Sigmoid colon (tissue), 7 donors: ENCODE results near the gene FGF2. TPM values are rescaled to one million over a fixed set of nuclear protein-coding genes. Genes with fewer than 3 reads are reported as not detected.
"Not testable (repeated sequence)": the region's sequence is repeated elsewhere in the genome, so short reads cannot be mapped to it uniquely, and the experiment has no call there.

Experiments
- DNase-seq: peaks from one replicate; pipeline ENCODE4 v3.0.0-alpha.2; 2019
- H3K27ac ChIP-seq, 4 donors: fragments of 200-600 bp; sonication (generic); one replicate each; pipeline ENCODE4 v1.5.1; 2016 to 2019; ENCODE audit warnings: mild to moderate bottlenecking in 1 of 4
- H3K27me3 ChIP-seq, 3 donors: fragments of 200-600 bp; sonication (generic); one replicate each; pipeline ENCODE4 v1.5.1; 2019; ENCODE audit warnings: mild to moderate bottlenecking in 1 of 3
- H3K36me3 ChIP-seq, 4 donors: fragments of 200-600 bp; sonication (generic); one replicate each; pipeline ENCODE4 v1.5.1; 2016 to 2019
- H3K4me1 ChIP-seq, 4 donors: fragments of 200-600 bp; sonication (generic); one replicate each; pipeline ENCODE4 v1.5.1; 2017 to 2019
- H3K4me3 ChIP-seq, 4 donors: fragments of 200-600 bp; sonication (generic); one replicate each; pipeline ENCODE4 v1.5.1; 2017 to 2019; ENCODE audit warnings: mild to moderate bottlenecking in 2 of 4, moderate library complexity in 1 of 4
- H3K9me3 ChIP-seq, 4 donors: fragments of 200-600 bp in 3 of 4; sonication (generic) in 3 of 4; one replicate each; pipeline versions ENCODE4 v1.5.1 to v1.6.1; 2013 to 2019
- EP300 ChIP-seq, 4 donors: sonication (generic); formaldehyde crosslinking; IDR thresholded peaks; one replicate each; pipeline ENCODE4 v1.6.1; 2017; ENCODE audit warnings: antibody characterized with exemption in 4 of 4
- POLR2A ChIP-seq, 2 donors: fragments of 450-650 bp; IDR thresholded peaks; one replicate each; pipeline ENCODE4 v1.6.1; 2016; ENCODE audit warnings: antibody characterized with exemption in 2 of 2, mild to moderate bottlenecking in 2 of 2, moderate library complexity in 2 of 2
- POLR2AphosphoS5 ChIP-seq, 4 donors: sonication (generic); formaldehyde crosslinking; IDR thresholded peaks; one replicate each; pipeline ENCODE4 v1.6.1; 2017; ENCODE audit warnings: antibody characterized with exemption in 4 of 4
- WGBS, 2 donors: extraction: QIAGEN DNeasy Blood & Tissue Kit; methylation state at CpG; one replicate each; pipeline ENCODE4 v1.1.7; 2013; 5-methylcytosine and 5-hydroxymethylcytosine counted together
- intact Hi-C: fragments of 100-400 bp; cut with DNase I; formaldehyde crosslinking; loops from one replicate; pipeline ENCODE4 v1.15.1; 2023
- polyA plus RNA-seq, 3 donors: library from polyadenylated mRNA; stranded (reverse); fragments of 200-250 nt; gene quantifications; one replicate each; pipeline ENCODE4 v1.2.3, GENCODE V29; 2013
- total RNA-seq, 4 donors: library from RNA; depleted of rRNA; stranded (reverse); fragments of >200 nt; gene quantifications; one replicate each; pipeline ENCODE4 v1.1.0, GENCODE V29; 2016
- TF ChIP-seq, protein P1 (sequence below), 4 experiments: fragments of 450-650 bp in 3 of 4; fragments of 200-600 bp in 1 of 4; IDR thresholded peaks; one replicate each; pipeline ENCODE4 v1.5.1; 2016 to 2019; ENCODE audit warnings: antibody characterized with exemption in 4 of 4, mild to moderate bottlenecking in 3 of 4, moderate library complexity in 2 of 4
- donor health status: healthy with polysubstance abuse.
- donor health status: Bipolar disorder and iron deficiency.
- donor health status: healthy.

The FGF2 gene
- total and polyA plus RNA-seq, 7 donors, result 0.46 to 54.7 (median 37.4) TPM

DNA sequence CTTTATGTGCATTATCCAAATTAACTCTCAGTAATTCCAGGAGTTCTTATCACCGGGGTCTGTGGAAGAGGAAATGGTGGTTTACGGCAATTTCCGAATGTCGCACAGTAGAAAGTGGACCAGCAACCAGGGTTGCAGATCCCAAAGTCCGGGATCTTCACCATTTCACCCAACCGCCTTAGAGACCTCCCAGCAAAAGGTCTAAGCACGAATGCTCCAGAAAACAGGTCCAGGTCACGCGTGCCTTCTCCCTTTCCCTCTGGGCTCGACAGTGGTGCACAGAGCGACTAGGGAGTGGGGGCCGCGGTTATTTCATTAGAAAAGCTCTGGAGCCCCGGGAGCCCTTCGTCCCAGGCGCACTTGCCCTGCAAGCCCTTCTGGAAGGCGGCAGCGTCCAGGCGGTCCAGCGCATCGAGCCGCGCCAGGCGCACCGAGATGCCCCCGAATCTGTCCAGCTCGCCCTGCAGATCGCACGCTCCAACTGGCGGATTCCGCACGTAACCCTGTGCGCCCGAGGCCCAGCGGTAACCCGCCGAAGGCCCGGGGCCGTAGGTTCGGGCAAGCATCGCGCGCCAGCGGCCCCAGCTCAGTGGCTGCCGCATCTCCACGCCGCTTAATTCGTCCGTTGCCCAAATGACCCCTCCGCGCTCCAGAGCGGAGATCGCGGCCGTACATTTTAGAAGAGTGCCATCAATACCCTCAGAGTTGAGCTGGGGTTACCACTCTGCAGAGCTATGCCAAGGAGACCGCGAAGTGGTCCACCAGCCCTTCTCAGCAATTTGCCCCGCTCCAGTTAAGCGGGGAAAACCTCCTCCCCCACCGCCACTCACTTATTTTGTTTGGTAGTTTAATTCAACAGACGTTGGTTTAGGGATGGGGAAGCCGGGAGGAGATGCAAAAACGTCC is 95.6 kb downstream of the FGF2 start, which contains the start of gene NUDT6:
TSS of gene NUDT6 (minus strand) at position 627 of the 906 bp plus-strand sequence. CDS start at position 602, 25 bp downstream.
- Histone ChIP-seq H3K4me3 (peak within 1 kb of the TSS; percentile 63 to 85 (median 72)), H3K27me3 (no peaks in the 10 kb centered on the region), H3K36me3 (no peaks in the 10 kb centered on the region), H3K9me3 (no peaks in the 10 kb centered on the region), H3K27ac (peak within 1 kb of the TSS; percentile 81 to 90 (median 84)), H3K4me1 (peaks cover 0 to 21% (median 19%) of the 10 kb centered on the region in 4 donors)
- intact Hi-C loops, result loop anchor here (1.0 to 5.0 kb wide), 3 partner anchors 95 to 1340 kb away; partner anchors contain the start of gene BBS12
- DNase-seq, result peak; percentile 76
- 0% methylated on average over 63 of the region's 63 CpGs for WGBS, 2 donors
- TF ChIP-seq EP300 (IDR thresholded peaks at IDR 0.05) (no peak), POLR2AphosphoS5 (IDR thresholded peaks at IDR 0.05) (peak in 3 of 4 donors; percentile 31 to 42 (median 34))

DNA sequence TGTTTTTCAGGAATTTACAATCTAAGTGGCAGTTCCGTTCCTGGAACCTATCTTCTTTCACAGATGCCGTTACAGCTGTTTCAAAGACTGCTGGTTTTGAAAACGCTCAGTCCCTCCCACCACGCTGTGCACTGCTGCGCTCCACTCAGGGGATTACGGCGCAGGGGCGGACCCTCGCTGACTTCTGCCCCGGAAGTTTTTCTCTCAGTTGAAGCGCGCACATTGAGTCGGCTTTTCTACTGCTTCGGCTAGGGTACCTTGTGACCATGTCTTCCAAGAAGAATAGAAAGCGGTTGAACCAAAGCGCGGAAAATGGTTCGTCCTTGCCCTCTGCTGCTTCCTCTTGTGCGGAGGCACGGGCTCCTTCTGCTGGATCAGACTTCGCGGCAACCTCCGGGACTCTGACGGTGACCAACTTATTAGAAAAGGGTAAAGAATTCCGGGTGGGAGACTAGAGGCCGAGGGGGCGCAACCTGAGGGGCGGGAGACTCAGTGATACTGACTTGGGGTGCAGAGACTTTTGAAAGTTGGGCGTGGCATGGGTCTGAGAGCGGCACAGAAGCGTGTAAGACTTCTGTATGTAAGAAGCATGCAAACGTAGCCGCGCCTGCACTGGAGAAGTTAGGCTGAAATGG is 96.4 kb downstream of the FGF2 start:
- peak overlapping the region; percentile 81 to 90 (median 84) for H3K27ac ChIP-seq
- H3K4me1 ChIP-seq, result peaks cover 0 to 21% (median 18%) of the 10 kb centered on the region in 4 donors
- no peaks in the 10 kb centered on the region for H3K9me3 ChIP-seq
- H3K36me3 ChIP-seq, result peaks cover 0 to 2% (median 0%) of the 10 kb centered on the region in 4 donors
- peak; percentile 92 for DNase-seq
- H3K4me3 ChIP-seq, result peak overlapping the region; percentile 63 to 85 (median 72)
- no peaks in the 10 kb centered on the region for H3K27me3 ChIP-seq
- WGBS, 2 donors, result 0 to 1% methylated on average over 34 of the region's 34 CpGs
- intact Hi-C loops, result loop anchor here (1.0 to 5.0 kb wide), 3 partner anchors 96 to 1339 kb away; partner anchors contain the start of gene BBS12
- TF ChIP-seq POLR2A (IDR thresholded peaks at IDR 0.05), result no peak
- TF ChIP-seq POLR2AphosphoS5 (IDR thresholded peaks at IDR 0.05), result peak in 1 of 4 donors; percentile 47

DNA sequence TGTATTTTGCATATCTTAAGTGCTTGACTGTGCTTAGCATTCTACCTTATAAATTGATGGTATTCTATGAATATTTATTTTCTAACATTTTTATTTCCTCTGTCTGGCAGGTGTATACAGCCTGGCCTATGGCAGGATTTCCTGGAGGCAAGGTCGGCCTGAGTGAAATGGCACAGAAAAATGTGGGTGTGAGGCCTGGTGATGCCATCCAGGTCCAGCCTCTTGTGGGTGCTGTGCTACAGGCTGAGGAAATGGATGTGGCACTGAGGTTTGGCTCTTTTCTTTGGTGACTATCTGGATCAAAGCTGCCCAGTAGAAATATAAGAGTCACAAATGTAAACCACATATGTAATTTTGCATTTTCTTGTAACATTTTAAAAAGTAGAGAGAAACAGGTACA is 102.3 kb downstream of the FGF2 start:
- TF ChIP-seq EP300 (IDR thresholded peaks at IDR 0.05), result no peak
- no peak for TF ChIP-seq POLR2AphosphoS5 (IDR thresholded peaks at IDR 0.05)
- TF ChIP-seq, protein P1, sequence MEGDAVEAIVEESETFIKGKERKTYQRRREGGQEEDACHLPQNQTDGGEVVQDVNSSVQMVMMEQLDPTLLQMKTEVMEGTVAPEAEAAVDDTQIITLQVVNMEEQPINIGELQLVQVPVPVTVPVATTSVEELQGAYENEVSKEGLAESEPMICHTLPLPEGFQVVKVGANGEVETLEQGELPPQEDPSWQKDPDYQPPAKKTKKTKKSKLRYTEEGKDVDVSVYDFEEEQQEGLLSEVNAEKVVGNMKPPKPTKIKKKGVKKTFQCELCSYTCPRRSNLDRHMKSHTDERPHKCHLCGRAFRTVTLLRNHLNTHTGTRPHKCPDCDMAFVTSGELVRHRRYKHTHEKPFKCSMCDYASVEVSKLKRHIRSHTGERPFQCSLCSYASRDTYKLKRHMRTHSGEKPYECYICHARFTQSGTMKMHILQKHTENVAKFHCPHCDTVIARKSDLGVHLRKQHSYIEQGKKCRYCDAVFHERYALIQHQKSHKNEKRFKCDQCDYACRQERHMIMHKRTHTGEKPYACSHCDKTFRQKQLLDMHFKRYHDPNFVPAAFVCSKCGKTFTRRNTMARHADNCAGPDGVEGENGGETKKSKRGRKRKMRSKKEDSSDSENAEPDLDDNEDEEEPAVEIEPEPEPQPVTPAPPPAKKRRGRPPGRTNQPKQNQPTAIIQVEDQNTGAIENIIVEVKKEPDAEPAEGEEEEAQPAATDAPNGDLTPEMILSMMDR (IDR thresholded peaks at IDR 0.05), result no peak
- no peak for TF ChIP-seq POLR2A (IDR thresholded peaks at IDR 0.05)
- DNase-seq, result no peak
- Histone ChIP-seq H3K27ac (no peak overlapping the region), H3K4me3 (no peak overlapping the region), H3K36me3 (peaks cover 0 to 50% (median under 1%) of the 10 kb centered on the region in 4 donors), H3K9me3 (no peaks in the 10 kb centered on the region), H3K4me1 (peaks cover 0 to 9% (median 7%) of the 10 kb centered on the region in 4 donors), H3K27me3 (no peaks in the 10 kb centered on the region)
- intact Hi-C loops, result no loop called here
- WGBS, 2 donors, result 57 to 77% methylated on average over 1 of the region's 1 CpG

DNA sequence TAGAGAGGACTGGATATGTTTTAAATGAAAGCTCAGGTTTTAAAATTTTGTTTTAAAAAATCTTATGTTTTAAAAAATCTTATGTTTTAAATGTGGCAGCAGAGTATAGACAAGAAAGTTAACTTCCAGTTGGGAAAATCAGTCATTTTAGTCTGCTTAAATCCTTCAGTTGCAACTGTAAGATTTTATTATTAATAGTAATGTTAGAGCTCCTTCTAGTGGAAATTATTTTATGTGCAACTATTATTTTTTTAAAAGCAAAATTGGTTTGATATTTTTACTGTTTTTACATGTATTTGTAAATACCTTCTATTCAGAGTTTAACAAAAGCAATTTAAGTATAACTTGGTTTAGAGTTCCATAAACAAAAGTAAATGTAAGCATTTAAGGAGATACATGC is 104.2 kb downstream of the FGF2 start:
- H3K27ac ChIP-seq, result no peak overlapping the region
- H3K27me3 ChIP-seq, result no peaks in the 10 kb centered on the region
- TF ChIP-seq EP300 (IDR thresholded peaks at IDR 0.05), result no peak
- TF ChIP-seq, protein P1 (IDR thresholded peaks at IDR 0.05), result peak in 3 of 4 experiments; percentile 29 to 64 (median 33)
- no peak for TF ChIP-seq POLR2AphosphoS5 (IDR thresholded peaks at IDR 0.05)
- no peak for DNase-seq
- H3K4me3 ChIP-seq, result no peak overlapping the region
- H3K9me3 ChIP-seq, result no peaks in the 10 kb centered on the region
- H3K36me3 ChIP-seq, result peaks cover 0 to 70% (median 7%) of the 10 kb centered on the region in 4 donors
- intact Hi-C loops, result loop anchor here (5.0 kb wide), 2 partner anchors 174 to 329 kb away; no protein-coding TSS in a partner anchor
- H3K4me1 ChIP-seq, result no peaks in the 10 kb centered on the region

DNA sequence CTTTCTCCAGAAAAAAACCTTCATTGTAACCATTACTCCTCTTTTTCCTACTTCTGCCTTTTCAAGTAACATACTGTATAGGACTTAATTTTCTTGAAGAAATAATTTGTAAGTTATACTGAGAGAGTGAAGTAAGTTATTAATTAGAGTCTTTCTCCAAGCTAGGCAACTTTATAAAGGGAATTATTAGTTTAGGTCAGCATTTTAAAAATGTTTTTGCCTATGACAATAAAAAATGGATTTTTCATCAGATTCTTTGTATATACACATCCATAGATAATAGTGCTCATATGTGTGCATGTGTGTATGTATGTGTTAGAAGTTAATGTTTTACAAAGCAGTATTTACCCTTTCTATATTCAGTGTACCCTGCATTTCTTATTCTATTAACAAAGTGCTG is 106.1 kb downstream of the FGF2 start:
- TF ChIP-seq POLR2A (IDR thresholded peaks at IDR 0.05), result no peak
- H3K4me1 ChIP-seq, result no peaks in the 10 kb centered on the region
- DNase-seq, result no peak
- no peaks in the 10 kb centered on the region for H3K27me3 ChIP-seq
- no peak overlapping the region for H3K27ac ChIP-seq
- H3K9me3 ChIP-seq, result no peaks in the 10 kb centered on the region
- H3K36me3 ChIP-seq, result peaks cover 0 to 89% (median 12%) of the 10 kb centered on the region in 4 donors
- H3K4me3 ChIP-seq, result no peak overlapping the region
- intact Hi-C loops, result loop anchor here (5.0 kb wide), 2 partner anchors 175 to 330 kb away; no protein-coding TSS in a partner anchor

DNA sequence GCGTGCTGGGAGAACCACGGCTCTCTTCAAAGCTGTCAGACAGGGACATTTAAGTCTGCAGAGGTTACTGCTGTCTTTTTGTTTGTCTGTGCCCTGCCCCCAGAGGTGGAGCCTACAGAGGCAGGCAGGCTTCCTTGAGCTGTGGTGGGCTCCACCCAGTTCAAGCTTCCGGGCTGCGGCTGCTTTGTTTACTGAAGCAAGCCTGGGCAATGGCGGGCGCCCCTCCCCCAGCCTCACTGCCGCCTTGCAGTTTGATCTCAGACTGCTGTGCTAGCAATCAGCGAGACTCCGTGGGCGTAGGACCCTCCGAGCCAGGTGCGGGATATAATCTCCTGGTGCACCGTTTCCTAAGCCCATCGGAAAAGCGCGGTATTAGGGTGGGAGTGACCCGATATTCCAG is 118.5 kb downstream of the FGF2 start:
- H3K27me3 ChIP-seq, H3K4me1 ChIP-seq, DNase-seq, intact Hi-C loops, H3K9me3 ChIP-seq, H3K27ac ChIP-seq, H3K4me3 ChIP-seq: not testable (repeated sequence)
- H3K36me3 ChIP-seq, result peaks cover 0 to 45% (median 4%) of the 10 kb centered on the region in 4 donors
- 93 to 95% methylated on average over 15 of the region's 17 CpGs for WGBS, 2 donors
